Smooth muscle cell (in vitro differentiated cells): ENCODE data around the gene NT5C2. TPM values are rescaled to one million over a fixed set of nuclear protein-coding genes. Genes with fewer than 3 reads are reported as not detected.

Experiments used
- DNase-seq: peaks from one replicate; lab custom pipeline; 2025; ENCODE audit not compliant: unreplicated experiment; lab: John Stamatoyannopoulos, UW
- H2AFZ ChIP-seq: fragments of 200-600 bp; sonication (generic); 2 replicates; pipeline ENCODE4 v1.6.0; 2016; ENCODE audit warnings: antibody characterized with exemption, low read depth, mild to moderate bottlenecking
- H3F3A ChIP-seq: fragments of 200-600 bp; sonication (generic); 2 replicates; pipeline ENCODE4 v1.6.0; 2017; ENCODE audit warnings: antibody characterized with exemption, low read depth
- H3K27ac ChIP-seq: fragments of 200-600 bp; sonication (generic); 2 replicates; pipeline ENCODE4 v1.5.1; 2016; ENCODE audit warnings: low read depth, mild to moderate bottlenecking
- H3K27me3 ChIP-seq: fragments of 200-600 bp; sonication (generic); 2 replicates; pipeline ENCODE4 v1.6.1; 2016; ENCODE audit warnings: low read depth, mild to moderate bottlenecking
- H3K36me3 ChIP-seq: fragments of 200-600 bp; sonication (generic); 2 replicates; pipeline ENCODE4 v1.5.1; 2016; ENCODE audit warnings: low read depth
- H3K4me1 ChIP-seq: fragments of 200-600 bp; sonication (generic); 2 replicates; pipeline ENCODE4 v1.5.1; 2016; ENCODE audit warnings: low read depth
- H3K4me2 ChIP-seq: fragments of 200-600 bp; sonication (generic); 2 replicates; pipeline ENCODE4 v1.6.0; 2016; ENCODE audit warnings: mild to moderate bottlenecking
- H3K4me3 ChIP-seq: fragments of 200-600 bp; sonication (generic); 2 replicates; pipeline ENCODE4 v1.5.1; 2016; ENCODE audit warnings: mild to moderate bottlenecking
- H3K79me2 ChIP-seq: fragments of 200-600 bp; sonication (generic); 2 replicates; pipeline ENCODE4 v1.6.0; 2016; ENCODE audit warnings: low read depth, mild to moderate bottlenecking
- H3K9ac ChIP-seq: fragments of 200-600 bp; sonication (generic); 2 replicates; pipeline ENCODE4 v1.6.0; 2016; ENCODE audit warnings: low read depth
- H3K9me3 ChIP-seq: fragments of 200-600 bp; sonication (generic); replicated peaks from 2 replicates; pipeline ENCODE4 v1.5.1; 2016; ENCODE audit warnings: low read depth
- H4K20me1 ChIP-seq: fragments of 200-600 bp; sonication (generic); 2 replicates; pipeline ENCODE4 v1.6.0; 2016; ENCODE audit warnings: low read depth
- CTCF ChIP-seq: fragments of 200-600 bp; sonication (generic); IDR thresholded peaks from 2 replicates; pipeline ENCODE4 v1.5.1; 2017; ENCODE audit warnings: borderline replicate concordance, mild to moderate bottlenecking, antibody characterized with exemption; ENCODE audit not compliant: insufficient read depth, poor library complexity, severe bottlenecking
- WGBS: methylation state at CpG from one replicate; pipeline ENCODE4 v1.1.7; 2016; ENCODE audit warnings: low lambda C conversion rate; 5-methylcytosine and 5-hydroxymethylcytosine counted together
- polyA plus RNA-seq: library from polyadenylated mRNA; unstranded; fragments of >200 nt; fragmentation: Nextera tagmentation; extraction: Ambion mirVana; gene quantifications from 2 replicates; pipeline ENCODE4 v1.2.1, GENCODE V29; 2016
- total RNA-seq: library from RNA; depleted of rRNA; stranded (reverse); fragments of >200 nt; gene quantifications from 2 replicates; pipeline ENCODE4 v1.2.3, GENCODE V29; 2014

NT5C2 gene
- total and polyA plus RNA-seq, 2 experiments from 2014 or later: 19.1 to 33.5 TPM

- Histone ChIP-seq H3K4me2 (no peak overlapping the region), H3K9ac (no peak overlapping the region), H3K27me3 (no peaks in the 10 kb centered on the region), H3K36me3 (peaks cover 46% of the 10 kb centered on the region), H3K4me3 (no peak overlapping the region), H3K4me1 (no peaks in the 10 kb centered on the region), H2AFZ (no peak overlapping the region), H3K27ac (no peak overlapping the region), H3K79me2 (no peaks in the 10 kb centered on the region), H4K20me1 (no peaks in the 10 kb centered on the region), H3K9me3 (no peaks in the 10 kb centered on the region), H3F3A (no peaks in the 10 kb centered on the region)
- 90% methylated on average over 3 of the region's 3 CpGs for WGBS
- TF ChIP-seq CTCF: no peak
- DNase-seq: no peak
These were observed 96.9 kb downstream of the NT5C2 start for GRCh38 chr10:103096130-103096529.

- Histone ChIP-seq H4K20me1 (no peaks in the 10 kb centered on the region), H3K9me3 (no peaks in the 10 kb centered on the region), H3K9ac (no peak overlapping the region), H3K4me3 (no peak overlapping the region), H3K4me1 (no peaks in the 10 kb centered on the region), H3K27me3 (no peaks in the 10 kb centered on the region), H3K79me2 (no peaks in the 10 kb centered on the region), H3K4me2 (no peak overlapping the region), H3F3A (no peaks in the 10 kb centered on the region), H2AFZ (no peak overlapping the region), H3K36me3 (peaks cover 34% of the 10 kb centered on the region), H3K27ac (no peak overlapping the region)
- DNase-seq: no peak
- TF ChIP-seq CTCF: no peak
These were observed 98.1 kb downstream of the NT5C2 start for GRCh38 chr10:103095005-103095404.

- no peak overlapping the region for H2AFZ ChIP-seq
- H3K9ac ChIP-seq: no peak overlapping the region
- no peaks in the 10 kb centered on the region for H3K27me3 ChIP-seq
- no peak for TF ChIP-seq CTCF
- H3K9me3 ChIP-seq: no peaks in the 10 kb centered on the region
- H3K36me3 ChIP-seq: peaks cover 11% of the 10 kb centered on the region
- no peaks in the 10 kb centered on the region for H3K4me1 ChIP-seq
- no peak overlapping the region for H3K27ac ChIP-seq
- no peak overlapping the region for H3K4me2 ChIP-seq
- H4K20me1 ChIP-seq: no peaks in the 10 kb centered on the region
- no peaks in the 10 kb centered on the region for H3K79me2 ChIP-seq
- DNase-seq: no peak
- H3F3A ChIP-seq: peaks cover 16% of the 10 kb centered on the region
- no peak overlapping the region for H3K4me3 ChIP-seq
- 97% methylated on average over 7 of the region's 7 CpGs for WGBS
These were observed 102.2 kb downstream of the NT5C2 start for GRCh38 chr10:103090911-103091310.

- WGBS: 98% methylated on average over 10 of the region's 10 CpGs
- Histone ChIP-seq H3K4me2 (no peak overlapping the region), H3K4me1 (no peaks in the 10 kb centered on the region), H3K27ac (no peak overlapping the region), H4K20me1 (no peaks in the 10 kb centered on the region), H3K4me3 (no peak overlapping the region), H3K9ac (no peak overlapping the region), H3K9me3 (no peaks in the 10 kb centered on the region), H3K79me2 (no peaks in the 10 kb centered on the region), H3K36me3 (peaks cover 8% of the 10 kb centered on the region), H3F3A (peaks cover 16% of the 10 kb centered on the region), H2AFZ (no peak overlapping the region), H3K27me3 (no peaks in the 10 kb centered on the region)
- no peak for DNase-seq
- no peak for TF ChIP-seq CTCF
These were observed 103.6 kb downstream of the NT5C2 start for GRCh38 chr10:103089493-103089892.
